Suppressor macrophage (primary cell): Measurements from ENCODE around the gene UCP2.

ENCODE experiments used
- DNase-seq, 4 experiments: peaks; one replicate each; pipeline ENCODE4 v3.0.0-alpha.2; 2020 to 2022
- total RNA-seq, 17 experiments: gene quantifications; one replicate each; lab custom pipeline; 2026; ENCODE audit warnings: mixed read lengths in 6 of 17, inconsistent platforms in 3 of 17; lab: John Stamatoyannopoulos, UW

Gene UCP2
- total RNA-seq: 25.8 to 339 (median 82.6) reads per million in 17 experiments

DNA sequence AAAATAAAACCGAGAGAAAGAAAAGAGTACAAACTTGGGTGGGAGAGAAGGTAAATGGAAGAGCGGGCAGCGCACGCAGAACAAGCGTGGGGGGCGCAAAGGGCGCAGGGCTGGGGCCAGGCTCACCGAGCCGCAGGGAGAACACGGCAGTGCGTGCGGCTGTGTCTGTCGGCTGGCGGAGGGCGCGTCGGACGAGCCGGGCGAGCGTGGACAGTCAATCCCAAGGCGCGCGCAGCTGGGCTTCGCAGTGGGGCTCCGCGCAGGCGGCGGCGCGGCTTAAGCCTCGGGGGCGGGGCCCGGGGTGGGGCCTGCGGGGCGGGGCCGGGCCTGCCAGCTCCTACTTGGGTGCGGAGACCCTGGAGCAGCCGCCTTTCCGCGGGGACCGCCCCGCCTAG lies at the start of gene UCP2:
TSS of gene UCP2 (minus strand) at position 249 of the 395 bp plus-strand sequence. CDS start 4,465 bp downstream, outside the sequence.
- peak; percentile 92 to 97 (median 94) for DNase-seq

DNA sequence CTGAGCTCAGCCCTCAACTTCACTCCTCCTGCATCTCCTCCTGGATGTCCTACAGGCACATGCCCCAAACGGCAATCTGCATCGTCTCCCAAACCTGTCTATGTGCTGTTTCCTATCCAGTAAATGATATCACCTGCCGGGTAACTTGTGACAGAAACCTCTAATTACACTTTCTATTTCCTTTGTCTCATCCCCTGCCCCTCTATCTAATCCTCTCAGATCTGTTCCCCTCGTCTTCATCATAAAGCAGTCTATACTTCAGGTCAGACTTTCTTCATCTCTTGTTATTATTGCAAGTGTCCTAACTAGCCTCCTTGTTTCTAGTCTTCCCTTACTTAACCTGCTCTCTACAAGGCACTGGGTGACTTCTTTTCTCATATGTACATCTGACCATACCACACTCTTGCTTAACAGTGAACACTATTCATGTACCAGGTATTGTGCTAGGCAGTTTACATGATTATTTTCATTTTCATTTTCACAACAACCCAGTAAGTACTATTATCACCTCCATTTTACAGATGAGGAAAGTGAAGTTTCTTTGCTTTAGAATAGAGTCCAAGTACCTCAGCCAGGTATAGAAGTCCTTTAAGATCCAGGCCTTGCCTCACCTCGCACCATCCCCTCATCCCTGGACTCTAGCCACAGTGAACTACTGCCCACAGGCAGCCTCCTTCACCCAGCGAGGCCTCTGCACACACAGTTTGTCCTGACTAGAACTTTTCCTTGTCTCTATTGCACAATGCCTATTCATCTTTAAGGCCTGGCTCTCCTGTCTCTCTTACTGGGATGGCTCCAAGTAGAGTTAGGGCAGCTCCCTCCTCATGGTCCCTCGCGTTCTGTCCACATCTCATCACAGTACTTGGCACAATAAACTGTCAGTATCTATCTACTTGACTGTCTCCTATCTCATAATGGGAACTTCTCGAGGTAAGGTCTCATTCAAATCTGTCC lies 48.4 kb upstream of the UCP2 start:
- DNase-seq: no peak

GRCh38 chr11:74025467-74026166 lies 43.0 kb upstream of the UCP2 start:
- DNase-seq: peak; percentile 63 to 85 (median 77)

DNA sequence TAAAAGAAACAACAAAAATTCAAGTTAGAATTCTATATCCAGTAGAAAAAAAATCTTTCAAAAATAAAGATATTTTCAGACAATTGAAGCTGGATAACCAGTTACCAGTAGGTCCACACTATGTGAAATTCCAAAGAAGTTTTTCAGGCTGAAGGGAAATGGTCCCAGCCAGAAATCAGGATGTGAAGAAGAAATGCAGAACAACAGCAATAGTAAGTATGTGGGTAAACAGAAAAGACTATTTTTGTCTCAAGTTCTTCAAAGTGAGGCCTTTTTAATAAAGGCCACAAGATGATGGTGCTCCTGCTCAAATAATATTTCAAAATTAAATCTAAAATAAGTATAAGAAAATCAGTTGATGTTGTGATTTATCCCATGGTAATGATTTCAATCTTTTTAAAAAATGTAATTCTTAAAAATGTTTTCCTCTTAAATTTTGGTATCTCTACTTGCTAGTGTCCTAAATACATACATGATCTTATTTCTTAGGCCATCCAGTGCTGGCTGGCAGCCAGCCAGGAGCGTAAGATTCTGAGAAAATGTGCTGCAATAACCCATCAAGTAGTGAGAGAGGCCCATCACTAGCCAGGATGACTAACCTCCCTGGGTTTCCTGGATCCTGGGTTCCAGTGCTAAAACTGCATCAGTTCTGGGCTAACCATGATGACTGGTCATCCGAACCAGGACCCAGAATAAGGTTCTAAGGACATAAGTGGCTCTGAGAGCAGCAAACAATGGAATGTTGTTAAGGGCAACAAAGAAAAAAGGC lies 41.8 kb upstream of the UCP2 start:
- peak; percentile 70 to 80 (median 72) for DNase-seq

DNA sequence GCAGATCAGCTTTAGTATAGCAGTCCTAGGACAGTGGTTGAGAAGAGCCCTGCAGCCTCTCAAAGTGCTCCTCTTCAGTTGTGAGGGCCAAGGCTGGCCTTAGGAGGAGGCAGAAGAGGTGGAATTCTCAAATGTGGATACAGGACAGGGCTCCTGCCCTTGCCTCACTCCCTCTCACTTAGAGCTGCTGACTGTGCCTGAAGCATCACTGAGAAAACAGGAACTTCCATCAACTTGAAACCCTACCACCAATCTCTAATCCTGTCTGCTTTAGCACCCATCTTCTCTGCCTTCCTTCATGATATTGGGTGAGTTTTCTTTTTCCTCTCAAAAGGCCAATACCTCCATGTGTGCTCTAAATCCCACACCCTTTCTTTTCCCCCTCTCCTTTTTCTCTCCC lies 40.6 kb upstream of the UCP2 start:
- peak; percentile 58 to 82 (median 74) for DNase-seq

GRCh38 chr11:74022546-74022945 lies 39.9 kb upstream of the UCP2 start:
- DNase-seq: peak; percentile 63 to 89 (median 75)

GRCh38 chr11:74021998-74022397 lies 39.4 kb upstream of the UCP2 start:
- no peak for DNase-seq

DNA sequence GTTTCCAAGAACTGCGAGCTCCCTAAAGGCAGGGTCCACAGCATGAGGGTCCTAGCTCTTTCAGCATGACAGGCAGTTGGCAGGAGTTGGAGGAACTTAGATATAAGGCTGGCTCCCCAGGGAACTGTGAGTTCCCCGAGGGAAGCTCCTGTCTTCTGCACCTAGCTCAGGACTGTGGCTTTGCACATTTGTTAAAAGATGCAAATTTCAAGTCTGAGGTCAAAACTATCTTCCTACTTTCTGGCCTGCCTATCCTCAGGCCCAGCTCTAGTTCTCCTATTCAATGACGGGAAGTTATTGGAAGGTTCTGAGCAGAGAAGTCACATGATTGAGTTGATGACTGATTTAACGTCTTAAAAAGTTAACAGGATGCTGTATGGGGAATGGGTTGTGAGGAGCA lies 37.9 kb upstream of the UCP2 start:
- DNase-seq: peak; percentile 74 to 92 (median 84)

DNA sequence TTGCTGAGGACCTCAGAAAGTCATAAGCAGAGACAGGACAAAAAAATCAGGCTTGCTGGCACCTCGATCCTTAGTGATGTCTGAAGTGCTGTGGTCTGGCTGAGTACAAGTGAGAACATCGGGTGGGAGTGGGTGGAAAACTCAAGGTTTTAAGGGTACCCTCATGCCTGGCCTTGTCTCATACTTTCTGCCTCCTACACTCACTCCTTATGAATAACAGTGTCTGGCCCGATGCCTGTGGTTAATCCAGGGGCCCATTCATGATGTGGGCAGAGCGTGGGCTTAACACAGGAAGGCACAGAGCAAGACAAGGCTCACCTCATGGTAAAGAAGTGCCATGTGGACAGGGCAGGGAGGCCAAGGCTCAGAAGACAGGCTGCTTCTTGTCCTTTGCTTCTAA lies 37.2 kb upstream of the UCP2 start:
- peak; percentile 72 to 87 (median 82) for DNase-seq

- peak; percentile 48 to 77 (median 63) for DNase-seq
Measured at GRCh38 chr11:74019104-74019738, 36.6 kb upstream of the UCP2 start.

DNA sequence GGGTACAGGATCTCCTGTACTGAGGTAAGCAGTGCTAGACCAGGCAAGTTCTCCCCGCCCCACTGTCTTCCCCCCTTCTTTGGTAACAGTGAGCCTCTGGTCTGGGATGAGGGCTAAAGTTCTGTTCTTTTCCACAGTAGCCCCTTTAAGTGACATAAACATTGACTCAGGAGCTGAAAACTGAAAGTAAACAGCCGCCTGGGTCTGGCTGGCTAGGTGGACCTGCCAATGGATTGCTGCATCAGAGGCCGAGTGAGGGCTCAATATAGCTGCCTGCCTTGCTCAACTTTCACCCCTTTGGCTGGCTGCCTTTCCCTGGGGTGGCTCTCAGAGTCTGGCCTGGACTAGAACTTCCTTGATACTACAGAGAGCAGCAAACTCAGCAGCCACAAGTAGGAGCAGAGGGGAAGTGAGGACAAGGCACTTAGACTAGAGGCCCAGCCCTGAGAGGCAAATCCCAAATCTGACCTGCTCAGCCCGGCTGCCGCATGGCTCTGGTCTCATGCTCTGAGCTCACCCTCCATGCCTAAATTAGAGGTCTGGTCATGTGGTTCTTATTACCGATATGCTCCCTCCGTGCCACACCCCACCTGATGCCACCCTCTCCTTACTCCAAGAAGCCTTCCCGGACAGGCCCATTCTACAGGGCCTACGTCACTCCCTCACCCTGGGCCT lies 35.8 kb upstream of the UCP2 start:
- DNase-seq: peak; percentile 92 to 98 (median 96)

- no peak for DNase-seq
Measured at GRCh38 chr11:74017631-74018030, 35.0 kb upstream of the UCP2 start.

GRCh38 chr11:74015919-74016684 lies 33.5 kb upstream of the UCP2 start:
- DNase-seq: no peak

GRCh38 chr11:74014880-74015279 lies 32.2 kb upstream of the UCP2 start:
- peak; percentile 31 to 55 (median 51) for DNase-seq

DNA sequence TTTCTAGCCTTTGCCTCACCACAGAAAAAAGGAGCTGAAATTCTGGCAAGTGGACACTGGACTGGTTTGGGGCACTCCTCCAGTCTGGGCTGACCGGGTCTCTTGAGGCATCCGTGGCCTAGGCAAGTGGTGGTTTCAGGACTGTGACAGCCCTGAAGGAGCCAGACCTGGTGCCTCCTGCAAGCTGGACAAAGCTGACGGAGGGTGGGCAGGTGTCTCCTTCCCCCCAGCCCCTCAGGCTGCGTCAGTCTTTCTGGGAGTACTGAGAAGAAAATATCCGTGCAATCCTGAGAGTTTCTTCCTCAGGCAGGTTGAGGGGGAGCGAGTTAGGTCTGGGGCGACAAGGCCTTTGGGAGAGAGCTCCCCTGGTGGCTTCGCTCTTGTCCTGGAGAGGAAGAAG lies 30.5 kb upstream of the UCP2 start:
- no peak for DNase-seq

GRCh38 chr11:74012074-74012809 lies 29.6 kb upstream of the UCP2 start:
- DNase-seq: no peak

DNA sequence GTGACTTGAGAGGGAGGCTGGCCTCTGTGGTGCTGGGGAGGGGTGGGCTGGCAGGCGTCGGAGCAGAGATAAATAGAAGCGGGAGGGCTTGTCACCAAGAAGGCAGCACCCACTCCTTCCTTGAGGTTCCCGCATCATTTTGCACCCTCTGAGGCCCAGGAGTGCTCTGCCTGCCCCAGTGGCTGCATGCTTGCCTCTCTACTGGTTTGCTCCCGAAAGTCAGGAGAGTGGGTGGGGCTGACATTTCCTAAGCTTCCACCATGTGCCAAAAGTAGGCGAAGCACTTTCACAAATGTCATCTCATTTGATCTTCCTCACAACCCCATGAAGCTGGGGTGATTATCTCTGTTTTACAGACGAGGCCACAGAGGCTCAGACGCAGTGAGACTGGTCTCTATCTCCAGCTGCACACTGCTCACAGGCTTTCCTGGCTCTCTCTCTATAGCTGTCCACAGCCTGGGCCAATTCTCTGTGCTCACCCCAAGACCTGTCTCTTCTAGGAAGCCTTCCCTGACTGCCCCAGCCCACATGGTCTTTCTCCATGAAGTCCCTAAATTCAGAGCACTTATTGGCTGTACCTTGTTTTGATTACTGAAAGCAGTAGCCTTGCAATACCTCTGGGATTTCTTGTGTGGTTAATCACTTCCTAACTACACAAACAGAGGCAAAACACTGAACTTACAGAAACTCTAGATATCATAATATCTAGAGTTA lies 28.9 kb upstream of the UCP2 start:
- peak in 3 of 4 experiments; percentile 40 to 50 (median 42) for DNase-seq

DNA sequence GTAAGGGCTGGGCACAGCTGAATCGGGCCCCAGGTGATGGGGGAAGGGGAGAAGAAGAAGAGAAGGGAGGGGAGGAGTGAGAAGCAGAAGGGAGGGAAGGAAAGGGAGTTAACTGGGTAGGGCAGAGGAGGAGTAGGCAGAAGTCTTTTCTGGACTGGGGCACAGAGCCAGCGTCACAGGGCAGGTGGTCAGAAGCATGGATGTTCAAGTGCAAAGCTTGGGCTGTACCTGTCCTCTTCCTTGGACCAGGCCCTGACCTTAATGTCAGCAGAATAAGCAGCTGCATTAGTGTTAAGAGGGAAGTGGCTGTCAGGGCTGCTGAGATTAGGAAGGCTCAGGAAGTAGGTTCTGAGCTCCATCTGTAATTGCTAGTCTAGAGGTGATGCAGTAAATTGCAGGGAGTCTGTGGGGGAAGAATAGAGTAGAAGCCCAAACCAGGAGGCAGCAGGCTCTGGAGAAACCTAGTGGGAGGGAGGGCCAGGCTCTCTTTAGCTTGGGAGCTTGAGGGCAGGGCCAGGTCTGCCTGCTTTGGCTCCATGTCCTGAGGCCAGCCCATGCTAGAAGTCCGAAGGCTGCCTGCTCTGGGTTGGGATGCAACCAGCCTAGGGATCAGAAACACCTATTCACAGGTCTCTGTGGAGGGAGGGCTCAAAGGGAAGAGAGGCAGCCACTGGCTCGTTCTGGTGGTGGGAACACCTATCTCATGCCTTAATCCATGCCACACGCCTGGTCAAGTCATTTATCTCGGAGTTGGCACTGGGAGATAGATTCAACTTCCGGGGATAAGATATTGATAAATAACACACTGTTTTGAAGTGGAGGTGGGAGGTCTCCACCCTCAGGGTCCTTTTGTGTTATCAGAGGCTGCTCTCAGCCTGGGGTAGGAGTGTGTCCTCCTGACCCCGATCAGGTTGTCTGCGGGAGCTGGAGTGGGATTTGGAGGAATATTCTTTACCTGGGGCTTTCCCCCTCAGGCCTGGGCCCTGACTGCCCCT lies 28.0 kb upstream of the UCP2 start:
- peak in 3 of 4 experiments; percentile 19 to 41 (median 31) for DNase-seq
